GM12801 (cell line): ENCODE measurements around the gene CLEC10A.

ENCODE experiments used
- TF ChIP-seq, protein P1 (sequence below): IDR thresholded peaks from one replicate; pipeline ENCODE4 v1.5.1; 2011; ENCODE audit warnings: control low read depth; ENCODE audit not compliant: insufficient read length; ENCODE audit errors: extremely low read depth

Gene CLEC10A

GRCh38 chr17:7068268-7068667, 11.8 kb downstream of the CLEC10A start:
- TF ChIP-seq, protein P1, sequence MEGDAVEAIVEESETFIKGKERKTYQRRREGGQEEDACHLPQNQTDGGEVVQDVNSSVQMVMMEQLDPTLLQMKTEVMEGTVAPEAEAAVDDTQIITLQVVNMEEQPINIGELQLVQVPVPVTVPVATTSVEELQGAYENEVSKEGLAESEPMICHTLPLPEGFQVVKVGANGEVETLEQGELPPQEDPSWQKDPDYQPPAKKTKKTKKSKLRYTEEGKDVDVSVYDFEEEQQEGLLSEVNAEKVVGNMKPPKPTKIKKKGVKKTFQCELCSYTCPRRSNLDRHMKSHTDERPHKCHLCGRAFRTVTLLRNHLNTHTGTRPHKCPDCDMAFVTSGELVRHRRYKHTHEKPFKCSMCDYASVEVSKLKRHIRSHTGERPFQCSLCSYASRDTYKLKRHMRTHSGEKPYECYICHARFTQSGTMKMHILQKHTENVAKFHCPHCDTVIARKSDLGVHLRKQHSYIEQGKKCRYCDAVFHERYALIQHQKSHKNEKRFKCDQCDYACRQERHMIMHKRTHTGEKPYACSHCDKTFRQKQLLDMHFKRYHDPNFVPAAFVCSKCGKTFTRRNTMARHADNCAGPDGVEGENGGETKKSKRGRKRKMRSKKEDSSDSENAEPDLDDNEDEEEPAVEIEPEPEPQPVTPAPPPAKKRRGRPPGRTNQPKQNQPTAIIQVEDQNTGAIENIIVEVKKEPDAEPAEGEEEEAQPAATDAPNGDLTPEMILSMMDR: no peak

DNA sequence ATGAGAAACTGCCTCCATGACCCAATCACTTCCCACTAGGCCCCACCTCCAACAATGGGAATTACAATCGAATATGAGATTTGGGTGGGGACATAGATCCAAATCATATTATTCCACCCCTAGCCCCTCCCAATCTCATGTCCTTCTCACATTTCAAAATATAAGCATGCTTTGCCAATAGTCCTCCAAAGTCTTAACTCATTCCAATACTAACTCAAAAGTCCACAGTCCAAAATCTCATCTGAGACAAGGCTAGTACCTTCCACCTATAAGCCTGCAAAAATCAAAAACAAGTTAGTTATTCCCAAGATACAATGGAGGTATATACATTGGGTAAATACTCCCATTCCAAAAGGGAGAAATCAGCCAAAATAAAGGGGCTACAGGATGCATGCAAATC, 12.9 kb downstream of the CLEC10A start:
- TF ChIP-seq, protein P1: no peak

GRCh38 chr17:7064261-7064660, 15.8 kb downstream of the CLEC10A start:
- TF ChIP-seq, protein P1: no peak

DNA sequence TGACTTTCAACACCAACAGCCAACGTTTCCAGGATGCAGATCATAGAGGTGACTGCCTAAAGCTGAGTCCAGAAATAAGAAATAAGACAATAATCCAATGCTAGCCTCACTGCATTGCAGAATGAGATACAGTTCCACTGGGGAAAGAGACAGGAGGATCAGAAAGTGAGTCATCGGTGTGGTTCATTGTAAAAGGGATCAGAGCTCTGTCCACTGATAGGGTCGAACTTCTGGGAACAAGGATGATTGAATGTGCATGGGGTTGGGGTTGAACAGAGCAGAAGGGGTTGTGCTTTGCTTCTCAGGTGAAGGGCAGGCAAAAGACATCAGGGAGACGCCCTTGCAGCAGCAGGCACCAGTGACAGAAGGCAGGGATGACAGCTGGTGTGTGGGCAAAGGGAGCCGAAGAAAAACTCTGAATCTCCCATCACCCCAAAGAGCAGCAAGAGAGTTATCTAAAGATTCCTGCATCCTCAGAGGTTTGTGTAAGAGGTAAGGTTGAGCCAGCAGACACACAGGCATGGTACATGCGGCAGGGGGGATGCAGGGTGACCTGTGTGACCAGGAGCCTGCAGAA, 16.4 kb downstream of the CLEC10A start:
- TF ChIP-seq, protein P1: no peak

DNA sequence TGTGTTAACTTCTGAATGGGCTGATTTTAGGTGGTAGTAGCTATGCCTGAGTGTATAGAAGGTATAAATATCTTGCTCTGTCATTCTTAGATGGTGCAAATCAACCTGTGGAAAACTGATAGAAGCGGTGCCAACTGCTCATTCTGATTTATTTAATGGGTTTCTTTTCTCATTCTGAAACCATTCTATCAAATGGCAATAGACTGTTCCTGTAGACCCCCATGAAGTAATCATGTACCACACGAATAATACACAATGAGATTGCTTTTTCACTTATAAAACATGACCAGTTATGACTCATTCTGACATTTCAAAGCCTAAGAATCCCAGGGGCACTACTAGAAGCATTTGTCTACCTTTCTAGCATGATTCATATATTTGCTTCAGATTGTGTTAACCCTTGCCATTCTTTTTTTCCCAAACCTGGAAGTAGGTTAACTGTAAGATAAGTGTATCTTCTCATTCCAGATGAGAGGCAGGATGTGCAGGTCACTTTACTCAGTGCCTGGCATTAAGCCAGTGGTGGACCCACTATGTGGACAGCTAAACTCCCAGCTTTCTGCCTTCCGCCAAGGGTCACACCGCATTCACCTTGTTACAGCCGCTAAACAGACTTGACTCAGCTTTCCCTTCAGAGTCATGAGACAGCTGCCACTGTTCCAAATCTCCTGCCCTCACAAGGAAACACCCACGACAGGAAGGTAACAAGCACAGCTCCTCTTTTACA, 19.7 kb downstream of the CLEC10A start:
- TF ChIP-seq, protein P1: no peak

DNA sequence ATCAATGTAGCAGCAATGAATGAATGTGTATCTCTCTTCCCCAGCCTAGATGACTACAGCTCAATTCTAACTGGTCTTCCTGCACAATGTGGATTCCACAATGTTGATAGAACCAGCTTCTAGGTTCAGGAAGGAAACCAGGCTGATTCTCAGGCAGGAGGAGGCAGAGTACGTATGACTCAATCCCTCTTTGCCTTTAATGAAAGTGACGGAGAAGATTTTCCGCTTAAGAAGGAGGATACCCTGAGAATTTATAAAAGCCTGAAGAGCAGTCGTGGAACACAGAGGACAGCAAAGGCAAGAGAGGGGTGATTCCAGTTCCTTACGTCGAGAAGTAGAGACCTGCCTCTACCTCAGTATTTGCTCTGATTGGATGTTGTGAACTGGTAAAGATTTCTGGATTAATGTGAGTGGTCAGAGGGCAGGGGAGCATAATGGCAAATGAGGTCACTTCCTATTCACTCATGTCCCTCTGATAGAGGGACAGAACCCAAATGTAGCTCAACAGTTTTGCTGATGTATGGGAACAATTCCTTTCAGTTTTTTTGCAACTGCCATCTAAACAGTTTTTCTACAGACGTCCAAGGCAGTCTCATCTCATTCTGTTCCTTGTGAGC, 21.1 kb downstream of the CLEC10A start:
- TF ChIP-seq, protein P1: no peak

DNA sequence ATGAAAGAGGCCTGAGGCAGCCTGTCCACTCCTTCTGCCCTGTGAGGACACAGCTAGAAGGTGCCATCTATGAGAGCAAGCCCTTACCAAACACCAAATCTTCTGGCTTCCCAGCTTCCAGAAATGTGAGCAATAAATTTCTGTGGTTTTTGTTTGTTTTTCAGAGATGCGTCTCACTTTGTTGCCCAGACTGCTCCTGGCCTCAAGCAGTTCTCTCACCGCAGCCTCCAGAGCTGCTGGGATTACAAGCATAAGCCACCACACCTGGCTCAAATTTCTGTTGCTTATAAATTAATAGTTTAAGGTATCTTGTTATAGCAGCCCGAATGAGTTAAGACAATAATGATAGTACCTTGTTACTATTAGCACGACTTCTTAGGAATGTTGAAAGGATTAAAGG, 23.7 kb downstream of the CLEC10A start:
- TF ChIP-seq, protein P1: no peak
